ENCODE data around the gene PSMB5.

- TF ChIP-seq, protein P1, sequence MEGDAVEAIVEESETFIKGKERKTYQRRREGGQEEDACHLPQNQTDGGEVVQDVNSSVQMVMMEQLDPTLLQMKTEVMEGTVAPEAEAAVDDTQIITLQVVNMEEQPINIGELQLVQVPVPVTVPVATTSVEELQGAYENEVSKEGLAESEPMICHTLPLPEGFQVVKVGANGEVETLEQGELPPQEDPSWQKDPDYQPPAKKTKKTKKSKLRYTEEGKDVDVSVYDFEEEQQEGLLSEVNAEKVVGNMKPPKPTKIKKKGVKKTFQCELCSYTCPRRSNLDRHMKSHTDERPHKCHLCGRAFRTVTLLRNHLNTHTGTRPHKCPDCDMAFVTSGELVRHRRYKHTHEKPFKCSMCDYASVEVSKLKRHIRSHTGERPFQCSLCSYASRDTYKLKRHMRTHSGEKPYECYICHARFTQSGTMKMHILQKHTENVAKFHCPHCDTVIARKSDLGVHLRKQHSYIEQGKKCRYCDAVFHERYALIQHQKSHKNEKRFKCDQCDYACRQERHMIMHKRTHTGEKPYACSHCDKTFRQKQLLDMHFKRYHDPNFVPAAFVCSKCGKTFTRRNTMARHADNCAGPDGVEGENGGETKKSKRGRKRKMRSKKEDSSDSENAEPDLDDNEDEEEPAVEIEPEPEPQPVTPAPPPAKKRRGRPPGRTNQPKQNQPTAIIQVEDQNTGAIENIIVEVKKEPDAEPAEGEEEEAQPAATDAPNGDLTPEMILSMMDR (IDR thresholded peaks at IDR 0.05) = no peak
- no peak for TF ChIP-seq POLR2A (IDR thresholded peaks at IDR 0.05)
These were observed 21.0 kb upstream of the PSMB5 start for GRCh38 chr14:23055621-23056144.

Data from right lobe of liver (tissue), 4 donors.